ENCODE results near the gene RET.

- TF ChIP-seq, protein P1, sequence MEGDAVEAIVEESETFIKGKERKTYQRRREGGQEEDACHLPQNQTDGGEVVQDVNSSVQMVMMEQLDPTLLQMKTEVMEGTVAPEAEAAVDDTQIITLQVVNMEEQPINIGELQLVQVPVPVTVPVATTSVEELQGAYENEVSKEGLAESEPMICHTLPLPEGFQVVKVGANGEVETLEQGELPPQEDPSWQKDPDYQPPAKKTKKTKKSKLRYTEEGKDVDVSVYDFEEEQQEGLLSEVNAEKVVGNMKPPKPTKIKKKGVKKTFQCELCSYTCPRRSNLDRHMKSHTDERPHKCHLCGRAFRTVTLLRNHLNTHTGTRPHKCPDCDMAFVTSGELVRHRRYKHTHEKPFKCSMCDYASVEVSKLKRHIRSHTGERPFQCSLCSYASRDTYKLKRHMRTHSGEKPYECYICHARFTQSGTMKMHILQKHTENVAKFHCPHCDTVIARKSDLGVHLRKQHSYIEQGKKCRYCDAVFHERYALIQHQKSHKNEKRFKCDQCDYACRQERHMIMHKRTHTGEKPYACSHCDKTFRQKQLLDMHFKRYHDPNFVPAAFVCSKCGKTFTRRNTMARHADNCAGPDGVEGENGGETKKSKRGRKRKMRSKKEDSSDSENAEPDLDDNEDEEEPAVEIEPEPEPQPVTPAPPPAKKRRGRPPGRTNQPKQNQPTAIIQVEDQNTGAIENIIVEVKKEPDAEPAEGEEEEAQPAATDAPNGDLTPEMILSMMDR (IDR thresholded peaks at IDR 0.05; ENCODE audit: insufficient read depth, low read depth, low read length): no peak
- no peak for TF ChIP-seq EZH2 (IDR thresholded peaks at IDR 0.05; ENCODE audit: insufficient read depth, low read length)
Observed at GRCh38 chr10:43156590-43157341, 79.9 kb downstream of the RET start.
